Gastrocnemius medialis (tissue), 4 donors: Measurements from ENCODE around the gene CERS1.

Experiments used
- POLR2A ChIP-seq, 2 donors: fragments of 450-650 bp; IDR thresholded peaks; one replicate each; pipeline ENCODE4 v1.6.1; 2017; ENCODE audit warnings: antibody characterized with exemption in 2 of 2, mild to moderate bottlenecking in 2 of 2, moderate library complexity in 2 of 2
- TF ChIP-seq, protein P1 (sequence below), 5 experiments: fragments of 450-650 bp in 3 of 5; fragments of 200-600 bp in 2 of 5; sonication (generic) in 2 of 5; IDR thresholded peaks in 4 of 5; conservative IDR thresholded peaks in 1 of 5; 1 replicate in 4 of 5; 2 replicates in 1 of 5; pipeline ENCODE4 v1.5.1; 2016 to 2019; ENCODE audit warnings: antibody characterized with exemption in 5 of 5, mild to moderate bottlenecking in 3 of 5, moderate library complexity in 3 of 5

DNA sequence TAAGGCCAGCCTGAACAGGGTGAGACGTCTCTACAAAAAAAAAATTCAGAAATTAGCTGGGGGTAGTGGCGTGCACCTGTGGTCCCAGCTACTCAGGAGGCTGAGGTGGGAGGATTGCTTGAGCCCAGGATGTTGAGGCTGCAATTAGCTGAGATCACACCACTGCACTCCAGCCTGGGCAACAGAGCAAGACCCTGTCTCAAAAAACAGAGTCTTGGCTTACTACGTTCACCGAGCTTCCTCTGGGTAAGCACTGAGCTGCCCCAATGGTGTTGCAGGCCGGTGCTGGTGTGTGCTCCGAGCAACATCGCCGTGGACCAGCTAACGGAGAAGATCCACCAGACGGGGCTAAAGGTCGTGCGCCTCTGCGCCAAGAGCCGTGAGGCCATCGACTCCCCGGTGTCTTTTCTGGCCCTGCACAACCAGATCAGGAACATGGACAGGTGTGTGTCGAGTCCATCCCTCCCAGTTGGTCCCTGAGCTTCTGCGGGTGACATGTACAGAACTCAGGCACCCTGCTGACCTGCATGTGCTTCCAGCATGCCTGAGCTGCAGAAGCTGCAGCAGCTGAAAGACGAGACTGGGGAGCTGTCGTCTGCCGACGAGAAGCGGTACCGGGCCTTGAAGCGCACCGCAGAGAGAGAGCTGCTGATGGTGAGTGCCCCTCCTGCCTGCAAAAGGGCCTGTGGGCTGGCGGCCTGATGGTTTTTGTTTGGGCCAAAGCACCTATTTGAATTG is 40.1 kb downstream of the CERS1 start:
- TF ChIP-seq, protein P1, sequence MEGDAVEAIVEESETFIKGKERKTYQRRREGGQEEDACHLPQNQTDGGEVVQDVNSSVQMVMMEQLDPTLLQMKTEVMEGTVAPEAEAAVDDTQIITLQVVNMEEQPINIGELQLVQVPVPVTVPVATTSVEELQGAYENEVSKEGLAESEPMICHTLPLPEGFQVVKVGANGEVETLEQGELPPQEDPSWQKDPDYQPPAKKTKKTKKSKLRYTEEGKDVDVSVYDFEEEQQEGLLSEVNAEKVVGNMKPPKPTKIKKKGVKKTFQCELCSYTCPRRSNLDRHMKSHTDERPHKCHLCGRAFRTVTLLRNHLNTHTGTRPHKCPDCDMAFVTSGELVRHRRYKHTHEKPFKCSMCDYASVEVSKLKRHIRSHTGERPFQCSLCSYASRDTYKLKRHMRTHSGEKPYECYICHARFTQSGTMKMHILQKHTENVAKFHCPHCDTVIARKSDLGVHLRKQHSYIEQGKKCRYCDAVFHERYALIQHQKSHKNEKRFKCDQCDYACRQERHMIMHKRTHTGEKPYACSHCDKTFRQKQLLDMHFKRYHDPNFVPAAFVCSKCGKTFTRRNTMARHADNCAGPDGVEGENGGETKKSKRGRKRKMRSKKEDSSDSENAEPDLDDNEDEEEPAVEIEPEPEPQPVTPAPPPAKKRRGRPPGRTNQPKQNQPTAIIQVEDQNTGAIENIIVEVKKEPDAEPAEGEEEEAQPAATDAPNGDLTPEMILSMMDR (IDR thresholded peaks at IDR 0.05 in 4 of 5, conservative IDR thresholded peaks at IDR 0.05 in 1 of 5), result no peak
- no peak for TF ChIP-seq POLR2A (IDR thresholded peaks at IDR 0.05)
